Heart left ventricle (tissue), 13 donors: ENCODE data around the gene RBM20.

ENCODE experiments used
- CTCF ChIP-seq, 12 donors: fragments of 200-600 bp; sonication (generic) in 4 of 12; IDR thresholded peaks; one replicate each; pipeline versions ENCODE4 v1.5.0 to v1.8.0; 2018 to 2022; ENCODE audit warnings: antibody characterized with exemption in 12 of 12, mild to moderate bottlenecking in 5 of 12
- POLR2A ChIP-seq, 2 donors: fragments of 450-650 bp; IDR thresholded peaks; one replicate each; pipeline ENCODE4 v1.6.1; 2017; ENCODE audit warnings: antibody characterized with exemption in 2 of 2, mild to moderate bottlenecking in 2 of 2, moderate library complexity in 2 of 2
- donor health status: ischemic (EF 13 %, LVEDD 7.1; RV severe dilation, severe dysfunction).
- donor health status: DM: no; HTN: yes; CAD: no.
- donor health status: DM: no; HTN: no; CAD: no.
- donor health status: ischemic (EF 25% LVEDD 6.9; RV normal size, moderate dysfunction).
- donor health status: ischemic (EF 25% LVEDD 5.7; RV mildly dilated, moderate dysfunction).
- donor health status: ischemic (EF 35%, LVEDD 5.7; RV mildly dilated, moderate dysfunction).
- donor health status: nonischemic (EF 11% LVEDD 7.7; RV severe dilation, severe dysfunction).
- donor health status: DM: yes; HTN: yes; CAD: no.
- donor health status: PGD.
- donor health status: ischemic (EF 29% LVEDD 5.4; RV normal size, mild dysfunction).
- donor health status: nonischemic (EF 23%, LVEDD 6.1; RV moderate dilation, normal function).

- peak; percentile 36 to 74 (median 55) for TF ChIP-seq CTCF (IDR thresholded peaks at IDR 0.05)
- TF ChIP-seq POLR2A (IDR thresholded peaks at IDR 0.05) = no peak
These were observed 159.7 kb downstream of the RBM20 start for GRCh38 chr10:110803830-110804338.
